Natural killer cell (primary cell): ENCODE data around the gene CTSZ. TPM values are rescaled to one million over a fixed set of nuclear protein-coding genes. Genes with fewer than 3 reads are reported as not detected.

Experiments used
- ATAC-seq, 3 donors: fragments of 150-1000 bp in 2 of 3; fragments of 200-7000 bp in 1 of 3; cut with Tn5 transposase; 1 replicate in 1 of 3; 2 replicates in 2 of 3; pipeline ENCODE4 v1.10.0; 2021; ENCODE audit warnings: mild to moderate bottlenecking in 2 of 3, moderate library complexity in 2 of 3
- DNase-seq, 2 donors: peaks; one replicate each; pipeline versions ENCODE4 v3.0.0 to v3.0.0-alpha.2; 2013 to 2021; ENCODE audit warnings: mixed read lengths in 1 of 2
- H3K27ac ChIP-seq: one replicate; pipeline ENCODE4 v1.5.1; 2013; ENCODE audit warnings: mild to moderate bottlenecking, low read length
- H3K27me3 ChIP-seq: one replicate; pipeline ENCODE4 v1.6.1; 2013; ENCODE audit warnings: low read length; ENCODE audit not compliant: control insufficient read depth, insufficient read depth
- H3K36me3 ChIP-seq: one replicate; pipeline ENCODE4 v1.6.1; 2013; ENCODE audit warnings: low read length; ENCODE audit not compliant: control insufficient read depth, insufficient read depth
- H3K4me1 ChIP-seq: one replicate; pipeline ENCODE4 v1.6.1; 2013; ENCODE audit warnings: low read length; ENCODE audit not compliant: control insufficient read depth, insufficient read depth
- H3K4me3 ChIP-seq: one replicate; pipeline ENCODE4 v1.5.1; 2013; ENCODE audit warnings: low read length
- H3K9me3 ChIP-seq: one replicate; pipeline ENCODE4 v1.6.1; 2013; ENCODE audit warnings: low read length; ENCODE audit not compliant: control insufficient read depth, insufficient read depth
- H3K27ac Mint-ChIP-seq, 2 donors: one replicate each; pipeline ENCODE4 v1.8.0; 2022; ENCODE audit warnings: mild to moderate bottlenecking in 2 of 2, mixed read lengths in 2 of 2, moderate library complexity in 1 of 2
- H3K27me3 Mint-ChIP-seq, 2 donors: one replicate each; pipeline ENCODE4 v1.8.0; 2022; ENCODE audit warnings: low read depth in 2 of 2, mixed read lengths in 2 of 2
- H3K36me3 Mint-ChIP-seq: one replicate; pipeline ENCODE4 v1.8.0; 2022; ENCODE audit warnings: mixed read lengths
- H3K4me1 Mint-ChIP-seq, 2 donors: one replicate each; pipeline ENCODE4 v1.8.0; 2022; ENCODE audit warnings: mixed read lengths in 2 of 2
- H3K4me3 Mint-ChIP-seq: one replicate; pipeline ENCODE4 v1.8.0; 2022; ENCODE audit warnings: mild to moderate bottlenecking, moderate library complexity, mixed read lengths
- H3K9me3 Mint-ChIP-seq, 2 donors: one replicate each; pipeline ENCODE4 v1.8.0; 2022; ENCODE audit warnings: mixed read lengths in 2 of 2
- WGBS: methylation state at CpG from one replicate; pipeline ENCODE4 v1.1.7; 2013; ENCODE audit warnings: missing lambda C conversion rate; ENCODE audit not compliant: insufficient coverage; 5-methylcytosine and 5-hydroxymethylcytosine counted together
- intact Hi-C: fragments of 100-400 bp; cut with micrococcal nuclease; formaldehyde crosslinking; loops from one replicate; pipeline ENCODE4 v1.14.2; 2022
- total RNA-seq, 4 donors: library from RNA; stranded (reverse); fragments of 120-200 nt in 1 of 4; gene quantifications; one replicate each; pipeline versions ENCODE4 v1.2.3 to v1.2.4, GENCODE V29; 2013 to 2022
- TF ChIP-seq, protein P1 (sequence below): fragments of 200-600 bp; IDR thresholded peaks from one replicate; pipeline ENCODE4 v1.8.0; 2022; ENCODE audit warnings: antibody characterized with exemption

CTSZ gene
- total RNA-seq, 3 donors from 2014 or later (not counting 1 experiment from before 2014, with no cell fraction given) = 30.5 to 52.5 (median 42.3) TPM

DNA sequence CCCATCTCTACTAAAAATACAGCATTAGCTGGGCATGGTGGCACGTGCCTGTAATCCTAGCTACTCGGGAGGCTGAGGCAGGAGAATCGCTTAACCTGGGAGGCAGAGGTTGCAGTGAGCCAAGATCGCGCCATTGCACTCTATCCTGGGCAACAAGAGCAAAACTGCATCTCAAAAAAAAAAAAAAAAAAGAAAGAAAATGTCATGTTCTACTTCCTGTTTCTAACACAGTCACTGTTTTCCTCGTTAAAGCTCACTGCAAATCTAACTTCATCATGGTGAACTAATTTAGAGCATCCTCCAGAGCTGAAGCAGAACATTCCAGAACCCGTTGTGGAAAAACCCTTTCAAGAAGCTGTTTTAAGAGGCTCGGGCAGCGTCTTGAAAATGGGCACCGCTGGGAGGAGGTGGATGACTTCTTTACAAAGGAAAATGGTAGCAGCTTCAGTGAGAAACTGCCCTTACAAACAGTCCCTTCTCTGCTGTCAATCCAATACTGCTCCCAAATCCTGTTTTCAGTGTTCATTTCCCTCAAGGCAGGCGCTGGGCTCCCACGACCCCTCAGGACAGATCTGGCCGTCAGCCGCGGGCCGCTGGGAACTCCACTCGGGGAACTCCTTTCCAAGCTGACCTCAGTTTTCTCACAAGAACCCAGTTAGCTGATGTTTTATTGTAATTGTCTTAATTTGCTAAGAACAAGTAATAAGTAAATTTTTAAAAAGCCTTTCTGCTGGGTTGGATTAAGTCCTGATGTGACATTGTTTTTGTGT, 12.5 kb downstream of the CTSZ start:
- Mint-ChIP-seq H3K9me3 (no peaks in the 10 kb centered on the region), H3K4me1 (peaks cover 0 to 4% of the 10 kb centered on the region in 2 donors), H3K36me3 (peaks cover 7% of the 10 kb centered on the region), H3K4me3 (no peak overlapping the region), H3K27me3 (no peaks in the 10 kb centered on the region), H3K27ac (peak overlapping the region in 1 of 2 donors; percentile 27)
- H3K4me3 ChIP-seq = no peak overlapping the region
- no peak for DNase-seq
- peaks cover 83% of the 10 kb centered on the region for H3K36me3 ChIP-seq
- 84% methylated on average over 17 of the region's 17 CpGs for whole genome bisulfite sequencing
- no peaks in the 10 kb centered on the region for H3K9me3 ChIP-seq
- H3K4me1 ChIP-seq = no peaks in the 10 kb centered on the region
- TF ChIP-seq, protein P1, sequence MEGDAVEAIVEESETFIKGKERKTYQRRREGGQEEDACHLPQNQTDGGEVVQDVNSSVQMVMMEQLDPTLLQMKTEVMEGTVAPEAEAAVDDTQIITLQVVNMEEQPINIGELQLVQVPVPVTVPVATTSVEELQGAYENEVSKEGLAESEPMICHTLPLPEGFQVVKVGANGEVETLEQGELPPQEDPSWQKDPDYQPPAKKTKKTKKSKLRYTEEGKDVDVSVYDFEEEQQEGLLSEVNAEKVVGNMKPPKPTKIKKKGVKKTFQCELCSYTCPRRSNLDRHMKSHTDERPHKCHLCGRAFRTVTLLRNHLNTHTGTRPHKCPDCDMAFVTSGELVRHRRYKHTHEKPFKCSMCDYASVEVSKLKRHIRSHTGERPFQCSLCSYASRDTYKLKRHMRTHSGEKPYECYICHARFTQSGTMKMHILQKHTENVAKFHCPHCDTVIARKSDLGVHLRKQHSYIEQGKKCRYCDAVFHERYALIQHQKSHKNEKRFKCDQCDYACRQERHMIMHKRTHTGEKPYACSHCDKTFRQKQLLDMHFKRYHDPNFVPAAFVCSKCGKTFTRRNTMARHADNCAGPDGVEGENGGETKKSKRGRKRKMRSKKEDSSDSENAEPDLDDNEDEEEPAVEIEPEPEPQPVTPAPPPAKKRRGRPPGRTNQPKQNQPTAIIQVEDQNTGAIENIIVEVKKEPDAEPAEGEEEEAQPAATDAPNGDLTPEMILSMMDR = no peak
- ATAC-seq = no peak
- H3K27ac ChIP-seq = no peak overlapping the region
- intact Hi-C loops = no loop called here
- no peaks in the 10 kb centered on the region for H3K27me3 ChIP-seq

DNA sequence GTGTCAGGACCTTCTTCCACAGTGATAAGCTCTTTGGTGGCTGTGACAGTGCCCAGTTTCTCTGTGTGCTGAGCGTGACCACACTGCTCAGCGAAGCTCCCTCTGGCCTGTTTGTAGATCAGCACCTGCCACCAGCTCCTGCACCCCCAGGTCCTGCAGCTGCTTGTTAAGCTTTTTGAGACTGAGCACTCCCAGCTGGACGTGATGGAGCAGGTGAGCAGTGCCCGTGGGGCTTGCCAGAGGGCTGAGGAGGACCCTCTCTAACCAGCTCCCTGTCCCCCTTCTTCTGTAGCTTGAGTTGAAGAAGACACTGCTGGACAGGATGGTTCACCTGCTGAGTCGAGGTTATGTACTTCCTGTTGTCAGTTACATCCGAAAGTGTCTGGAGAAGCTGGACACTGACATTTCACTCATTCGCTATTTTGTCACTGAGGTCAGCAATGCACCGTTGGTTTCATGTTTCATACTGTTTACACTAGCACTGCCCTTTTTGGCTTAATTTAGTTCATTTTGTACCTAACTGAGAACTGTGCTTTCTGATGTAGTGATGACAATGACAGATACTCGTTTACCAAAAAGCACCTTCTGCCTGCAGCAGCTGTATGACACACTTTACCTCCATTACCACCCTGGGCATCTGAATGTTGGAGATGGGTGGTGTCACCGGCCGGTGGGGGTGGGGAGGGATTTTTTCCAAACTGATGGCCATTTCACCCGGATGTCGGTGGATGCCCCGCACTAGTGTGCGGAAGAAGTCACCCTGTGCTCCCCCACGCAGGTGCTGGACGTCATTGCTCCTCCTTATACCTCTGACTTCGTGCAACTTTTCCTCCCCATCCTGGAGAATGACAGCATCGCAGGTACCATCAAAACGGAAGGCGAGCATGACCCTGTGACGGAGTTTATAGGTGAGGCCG, 13.5 kb downstream of the CTSZ start:
- Histone ChIP-seq H3K4me3 (no peak overlapping the region), H3K9me3 (no peaks in the 10 kb centered on the region), H3K27me3 (no peaks in the 10 kb centered on the region), H3K4me1 (no peaks in the 10 kb centered on the region), H3K36me3 (peaks cover 88% of the 10 kb centered on the region), H3K27ac (no peak overlapping the region)
- intact Hi-C loops = no loop called here
- H3K27me3 Mint-ChIP-seq = no peaks in the 10 kb centered on the region
- ATAC-seq (no peak), DNase-seq (no peak)
- TF ChIP-seq, protein P1 = no peak
- WGBS = 89% methylated on average over 21 of the region's 23 CpGs
- H3K27ac Mint-ChIP-seq = no peak overlapping the region
- no peak overlapping the region for H3K4me3 Mint-ChIP-seq
- H3K4me1 Mint-ChIP-seq = peaks cover 0 to 4% of the 10 kb centered on the region in 2 donors
- peaks cover 14% of the 10 kb centered on the region for H3K36me3 Mint-ChIP-seq
- no peaks in the 10 kb centered on the region for H3K9me3 Mint-ChIP-seq

DNA sequence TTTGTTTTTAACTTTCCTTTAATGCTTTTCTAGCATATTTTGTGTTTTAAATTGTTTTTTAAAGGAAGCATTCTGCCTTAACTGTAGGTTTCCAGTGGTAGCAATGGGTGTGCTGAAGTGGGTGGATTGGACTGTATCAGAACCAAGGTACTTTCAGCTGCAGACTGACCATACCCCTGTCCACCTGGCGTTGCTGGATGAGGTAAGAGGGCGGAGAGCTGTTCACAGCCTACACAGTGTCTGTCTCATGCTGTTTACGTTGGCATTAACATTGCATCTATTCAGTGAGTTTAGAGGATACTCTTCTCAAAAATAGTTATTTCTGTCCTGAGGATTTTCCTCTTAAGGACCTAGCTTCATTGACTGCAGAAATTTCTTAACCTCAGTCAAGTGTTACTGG, 14.1 kb downstream of the CTSZ start:
- peaks cover 15% of the 10 kb centered on the region for H3K36me3 Mint-ChIP-seq
- H3K4me3 ChIP-seq = no peak overlapping the region
- H3K36me3 ChIP-seq = peaks cover 94% of the 10 kb centered on the region
- ATAC-seq = no peak
- intact Hi-C loops = no loop called here
- H3K9me3 ChIP-seq = no peaks in the 10 kb centered on the region
- no peaks in the 10 kb centered on the region for H3K9me3 Mint-ChIP-seq
- TF ChIP-seq, protein P1 = no peak
- H3K4me1 Mint-ChIP-seq = peaks cover 0 to 4% of the 10 kb centered on the region in 2 donors
- H3K27me3 Mint-ChIP-seq = no peaks in the 10 kb centered on the region
- H3K27me3 ChIP-seq = no peaks in the 10 kb centered on the region
- DNase-seq = no peak
- peak overlapping the region in 1 of 2 donors; percentile 34 for H3K27ac Mint-ChIP-seq
- no peak overlapping the region for H3K4me3 Mint-ChIP-seq
- H3K27ac ChIP-seq = no peak overlapping the region
- no peaks in the 10 kb centered on the region for H3K4me1 ChIP-seq
- 98% methylated on average over 3 of the region's 3 CpGs for WGBS
